GM19395 (cell line): ENCODE data around the gene FAAP100.

ENCODE experiments used
- ATAC-seq: cut with Tn5 transposase; IDR thresholded peaks from one replicate; pipeline ENCODE4 v1.9.1; 2021; ENCODE audit warnings: mild to moderate bottlenecking, moderate library complexity; ENCODE audit not compliant: unreplicated experiment

Gene FAAP100

DNA sequence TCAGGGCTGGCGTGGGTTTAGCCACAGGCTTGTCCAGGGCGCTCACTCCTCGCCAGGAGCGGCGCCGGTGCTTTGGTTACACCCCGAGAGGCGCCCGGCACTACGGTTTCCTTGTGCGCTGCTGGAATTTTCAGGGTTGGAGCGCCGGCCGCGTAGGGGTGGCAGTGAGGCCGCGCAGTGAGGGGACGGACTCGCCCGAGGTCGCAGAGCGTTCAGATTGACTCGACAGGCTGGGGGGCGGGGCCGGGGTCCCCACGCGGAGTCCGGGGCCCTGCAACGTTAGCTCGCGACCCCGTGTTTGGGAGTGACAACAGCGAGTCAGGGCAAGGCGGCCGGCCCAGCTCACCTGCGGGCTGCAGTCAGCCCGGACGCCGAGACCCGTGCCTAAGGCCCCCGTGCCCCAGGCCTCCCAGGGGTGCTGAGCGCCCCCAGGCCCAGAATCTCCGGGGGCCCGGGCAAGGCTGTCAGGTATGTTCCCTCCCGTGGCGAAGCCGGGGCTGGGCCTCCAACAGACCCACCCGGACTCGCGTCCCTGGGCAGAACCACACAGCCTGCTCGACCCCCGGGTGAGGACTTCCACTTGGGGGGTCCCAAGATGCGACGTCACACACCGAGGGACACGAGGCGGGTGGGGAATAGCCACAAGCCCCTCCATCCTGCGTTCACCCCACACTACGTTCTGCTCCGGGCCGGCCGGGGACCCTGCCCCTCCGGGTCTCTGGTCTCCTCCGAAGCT lies 38.2 kb downstream of the FAAP100 start:
- no peak for ATAC-seq

DNA sequence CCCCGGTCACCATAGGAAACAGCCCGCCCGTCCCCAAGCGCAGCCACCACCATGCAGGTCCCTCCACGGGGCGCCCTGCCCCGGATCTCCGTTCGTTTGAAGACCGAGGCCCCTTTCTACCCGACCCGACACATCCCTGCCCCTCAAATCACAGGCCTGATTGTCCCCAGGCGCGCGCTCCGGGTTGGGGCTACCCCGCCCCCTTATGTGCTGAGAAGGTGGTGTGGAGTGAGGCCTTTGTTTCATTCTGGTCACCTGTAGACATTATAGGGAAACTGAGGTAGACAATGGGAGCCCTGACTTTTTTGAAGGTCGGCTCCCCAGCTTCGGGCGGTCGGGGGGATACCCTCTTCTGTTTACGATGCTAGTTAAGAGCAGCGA lies 38.8 kb downstream of the FAAP100 start:
- ATAC-seq, result no peak

DNA sequence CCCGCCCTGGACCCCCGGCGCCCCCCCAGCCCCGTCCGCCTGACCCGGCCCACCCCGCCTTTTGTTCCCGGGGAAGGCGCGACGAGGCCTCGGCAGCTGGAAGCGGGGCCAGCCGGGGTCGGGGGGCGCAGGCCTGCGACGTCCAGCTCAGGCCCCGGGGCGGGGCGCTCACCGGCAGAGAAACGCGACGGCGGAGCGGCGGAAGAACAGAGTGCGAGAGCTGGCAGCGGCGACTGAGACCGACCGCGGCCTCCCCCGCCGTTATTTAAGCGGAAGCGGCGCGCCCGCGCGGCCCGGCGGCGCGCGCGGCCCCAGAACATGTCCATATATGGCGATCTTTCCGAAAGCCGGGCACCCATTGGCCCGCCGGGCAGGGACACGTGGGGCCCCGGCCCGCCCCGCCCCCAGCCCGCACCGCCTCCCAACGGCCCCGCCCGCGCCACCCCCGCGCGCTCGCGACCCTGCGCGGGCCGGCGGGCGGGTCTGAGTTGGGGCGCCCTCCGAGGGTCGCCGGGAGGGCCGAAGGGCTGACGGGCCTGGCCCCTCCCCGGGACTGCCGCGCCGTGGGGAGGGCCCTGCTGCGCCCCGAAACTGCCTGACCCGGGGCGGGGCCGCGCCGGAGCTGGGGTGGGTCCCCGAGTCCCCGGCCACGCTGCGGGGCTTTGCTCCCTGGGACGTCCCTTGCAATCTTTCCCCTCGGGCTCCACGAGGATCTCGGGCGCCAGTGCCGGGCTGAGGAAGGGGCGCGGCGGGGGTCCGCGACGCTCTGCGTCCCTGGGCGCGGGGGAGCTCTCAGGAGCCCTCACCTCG lies 39.4 kb downstream of the FAAP100 start, which contains the start of gene ACTG1:
Gene ACTG1 (minus strand): TSS at position 238 of the 810 bp plus-strand sequence. CDS start 445 bp downstream, outside the sequence.
- ATAC-seq, result peak; percentile 38

DNA sequence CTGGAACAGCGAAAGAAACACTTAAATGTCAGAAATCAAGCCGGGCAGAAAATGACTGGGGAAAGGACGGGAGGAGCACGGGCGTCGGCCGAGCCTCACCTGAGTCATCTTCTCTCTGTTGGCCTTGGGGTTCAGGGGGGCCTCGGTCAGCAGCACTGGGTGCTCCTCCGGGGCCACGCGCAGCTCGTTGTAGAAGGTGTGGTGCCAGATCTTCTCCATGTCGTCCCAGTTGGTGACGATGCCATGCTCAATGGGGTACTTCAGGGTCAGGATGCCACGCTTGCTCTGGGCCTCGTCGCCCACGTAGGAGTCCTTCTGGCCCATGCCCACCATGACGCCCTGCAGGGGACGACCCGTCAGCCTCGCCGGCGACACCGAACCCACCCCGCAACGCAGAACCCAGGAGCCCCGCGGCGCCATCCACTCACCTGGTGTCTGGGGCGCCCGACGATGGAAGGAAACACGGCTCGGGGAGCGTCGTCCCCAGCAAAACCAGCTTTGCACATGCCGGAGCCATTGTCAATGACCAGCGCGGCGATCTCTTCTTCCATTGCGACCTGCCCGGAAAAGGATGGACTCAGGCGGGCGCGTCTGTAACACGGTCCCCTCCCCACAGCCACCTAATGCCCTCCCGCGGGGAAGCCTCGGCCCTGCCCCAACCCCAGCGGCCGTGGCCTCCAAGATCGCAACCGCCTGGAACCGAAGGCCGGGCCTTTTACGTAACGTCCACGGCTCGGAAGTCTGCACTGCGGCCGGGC lies 40.2 kb downstream of the FAAP100 start:
- peak; percentile 8 for ATAC-seq

DNA sequence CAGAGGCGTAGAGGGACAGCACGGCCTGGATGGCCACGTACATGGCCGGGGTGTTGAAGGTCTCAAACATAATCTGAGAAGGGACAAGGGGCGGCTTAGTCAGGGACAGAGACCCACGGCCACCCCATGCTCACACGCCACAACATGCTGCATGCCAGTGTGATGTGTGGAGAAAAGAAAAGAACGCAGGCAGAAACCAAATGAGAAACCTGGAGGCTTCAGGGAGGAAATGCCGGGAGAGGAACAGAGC lies 40.7 kb downstream of the FAAP100 start:
- ATAC-seq, result no peak

DNA sequence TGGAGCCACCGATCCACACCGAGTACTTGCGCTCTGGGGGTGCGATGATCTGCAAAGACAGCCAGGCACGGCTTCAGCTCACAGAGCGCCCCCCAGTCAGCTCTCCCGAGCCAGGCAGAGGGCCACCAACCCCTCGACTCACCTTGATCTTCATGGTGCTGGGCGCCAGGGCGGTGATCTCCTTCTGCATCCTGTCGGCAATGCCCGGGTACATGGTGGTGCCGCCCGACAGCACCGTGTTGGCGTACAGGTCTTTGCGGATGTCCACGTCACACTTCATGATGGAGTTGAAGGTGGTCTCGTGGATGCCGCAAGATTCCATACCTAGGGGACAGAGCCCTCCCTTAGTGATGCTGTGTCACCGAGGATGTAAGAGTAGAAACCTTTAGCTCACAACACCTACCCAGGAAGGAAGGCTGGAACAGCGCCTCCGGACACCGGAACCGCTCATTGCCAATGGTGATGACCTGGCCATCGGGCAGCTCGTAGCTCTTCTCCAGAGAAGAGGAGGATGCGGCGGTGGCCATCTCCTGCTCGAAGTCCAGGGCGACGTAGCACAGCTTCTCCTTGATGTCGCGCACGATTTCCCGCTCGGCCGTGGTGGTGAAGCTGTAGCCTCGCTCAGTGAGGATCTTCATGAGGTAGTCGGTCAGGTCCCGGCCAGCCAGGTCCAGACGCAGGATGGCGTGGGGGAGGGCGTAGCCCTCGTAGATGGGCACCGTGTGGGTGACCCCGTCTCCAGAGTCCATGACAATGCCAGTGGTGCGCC lies 41.2 kb downstream of the FAAP100 start:
- no peak for ATAC-seq

DNA sequence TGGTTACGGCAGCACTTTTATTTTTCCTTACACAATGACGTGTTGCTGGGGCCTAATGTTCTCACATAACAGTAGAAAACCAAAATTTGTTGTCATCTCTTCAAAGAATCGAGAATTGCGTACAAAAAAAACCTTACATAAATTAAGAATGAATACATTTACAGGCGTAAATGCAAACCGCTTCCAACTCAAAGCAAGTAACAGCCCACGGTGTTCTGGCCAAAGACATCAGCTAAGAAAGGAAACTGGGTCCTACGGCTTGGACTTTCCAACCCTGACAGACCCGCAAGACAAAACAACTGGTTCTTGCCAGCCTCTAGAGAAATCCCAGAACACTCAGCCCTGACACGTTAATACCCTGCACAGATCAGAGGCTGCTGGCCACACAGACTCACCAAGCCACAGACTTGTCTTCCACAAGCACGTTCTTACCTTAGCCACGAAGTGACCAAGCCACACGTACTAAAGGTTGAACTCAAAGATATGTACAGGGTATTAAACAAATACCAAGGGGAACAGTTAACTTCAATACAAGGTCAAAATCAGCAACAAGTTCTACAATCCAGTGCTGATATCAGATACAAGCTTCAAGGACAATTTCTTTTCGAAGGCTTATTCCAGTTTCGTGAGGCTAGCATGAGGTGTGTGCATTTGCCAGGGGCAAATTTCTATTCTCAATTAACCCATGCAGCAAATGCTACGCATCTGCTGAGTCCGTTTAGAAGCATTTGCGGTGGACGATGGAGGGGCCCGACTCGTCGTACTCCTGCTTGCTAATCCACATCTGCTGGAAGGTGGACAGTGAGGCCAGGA lies 42.0 kb downstream of the FAAP100 start:
- no peak for ATAC-seq

DNA sequence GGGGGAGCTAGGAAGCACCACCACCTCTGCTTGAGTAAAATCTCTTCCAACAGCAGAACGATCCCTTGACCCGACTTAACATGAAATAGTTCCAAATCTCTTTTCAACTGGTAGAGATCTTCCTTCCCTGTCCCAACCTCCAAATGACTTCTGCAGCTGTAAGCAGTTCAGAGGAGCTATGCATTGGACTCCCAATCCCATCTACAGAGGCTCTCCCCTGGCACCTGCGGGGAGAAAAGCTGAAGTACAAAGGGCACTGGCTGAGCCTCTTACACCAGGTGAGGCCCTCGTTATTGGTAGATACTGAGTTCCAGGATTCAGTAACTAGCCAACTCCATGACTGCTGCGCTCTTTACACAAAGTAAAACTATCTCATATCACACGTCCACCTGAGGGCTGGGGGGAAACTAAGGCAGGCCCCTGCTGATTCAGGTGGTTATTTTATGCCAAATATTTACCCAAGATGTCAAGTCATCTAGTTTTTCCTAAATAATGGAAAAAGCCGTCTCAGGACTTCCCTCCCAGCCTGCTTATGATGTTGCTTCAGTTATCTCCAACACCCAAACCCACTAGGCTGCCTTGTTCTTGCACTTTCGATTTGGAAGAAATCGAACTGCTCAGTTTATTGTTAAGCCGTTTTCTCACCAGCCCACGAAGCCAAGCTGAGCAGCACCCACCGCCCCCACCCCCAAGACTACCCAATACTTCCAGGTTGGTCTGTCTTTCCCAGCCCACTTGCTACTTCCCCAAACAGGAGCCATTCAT lies 42.8 kb downstream of the FAAP100 start:
- ATAC-seq, result no peak

DNA sequence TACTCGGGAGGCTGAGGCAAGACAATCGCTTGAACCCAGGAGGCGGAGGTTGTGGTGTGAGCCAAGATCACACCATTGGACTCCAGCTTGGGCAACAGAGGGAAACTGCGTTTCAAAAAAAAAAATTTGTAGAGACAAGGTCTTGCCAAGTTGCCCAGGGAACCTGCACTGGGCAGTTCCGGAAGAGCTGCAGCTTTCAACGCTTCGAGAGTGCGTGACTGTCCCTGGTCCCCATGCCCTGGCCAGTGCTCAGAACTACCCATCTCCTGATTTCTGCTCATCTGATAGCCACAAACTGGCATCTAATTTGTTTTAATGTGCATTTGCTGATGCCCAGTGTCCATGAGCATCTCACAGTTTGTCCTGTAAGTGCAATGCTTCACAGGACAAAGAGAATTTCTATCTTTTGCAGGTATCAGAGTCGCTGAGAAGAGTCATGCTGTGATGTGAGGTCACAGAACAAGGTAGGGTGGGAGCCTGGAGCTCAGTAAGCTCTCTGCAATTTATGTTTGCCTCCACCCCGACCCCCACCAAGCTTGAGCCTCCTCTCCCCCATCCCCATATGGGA lies 43.4 kb downstream of the FAAP100 start:
- no peak for ATAC-seq

DNA sequence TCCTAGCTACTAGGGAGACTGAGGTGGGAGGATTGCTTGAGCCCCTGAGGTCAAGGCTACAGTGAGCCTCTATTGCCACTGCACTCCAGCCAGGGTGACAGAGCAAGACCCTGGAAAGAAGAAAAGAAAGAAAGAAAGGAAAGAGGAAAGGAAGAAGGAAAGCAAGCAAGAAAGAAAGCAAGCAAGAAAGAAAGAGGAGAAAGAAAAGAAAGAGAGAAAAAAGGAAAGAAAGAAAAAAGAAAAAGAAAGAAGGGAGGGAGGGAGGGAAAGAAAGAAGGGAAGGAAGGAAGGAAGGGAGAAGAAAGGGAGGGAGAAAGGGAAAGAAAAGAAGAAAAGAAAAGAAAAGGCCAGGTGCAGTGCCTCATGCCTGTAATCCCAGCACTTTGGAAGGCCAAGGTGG lies 48.5 kb downstream of the FAAP100 start:
- no peak for ATAC-seq

DNA sequence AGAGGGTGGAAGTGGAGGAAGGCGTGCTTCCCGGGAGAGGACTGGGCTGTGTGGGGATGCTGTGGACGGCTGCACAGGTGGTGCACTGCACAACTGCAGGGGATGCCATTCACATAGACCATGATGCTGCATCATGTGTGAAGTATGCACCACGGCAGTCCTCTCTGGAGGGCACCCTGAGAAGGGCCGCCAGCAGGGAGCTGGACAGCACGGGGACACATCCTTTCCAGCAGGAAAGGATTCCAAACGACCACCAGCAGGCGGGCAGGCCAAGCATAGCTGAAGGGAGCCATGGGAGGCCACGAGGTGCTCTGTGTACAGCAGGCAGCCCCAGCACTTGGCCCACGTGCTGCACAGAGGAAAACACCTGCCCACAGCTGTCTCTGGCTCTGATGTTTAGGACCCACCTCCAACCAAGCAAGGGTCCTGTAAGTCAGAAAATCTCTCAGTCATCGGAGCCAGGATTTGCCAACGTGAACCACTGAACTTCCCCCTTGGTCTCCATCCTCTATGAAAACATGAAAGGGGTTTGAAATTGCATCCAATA lies 49.6 kb downstream of the FAAP100 start:
- no peak for ATAC-seq

DNA sequence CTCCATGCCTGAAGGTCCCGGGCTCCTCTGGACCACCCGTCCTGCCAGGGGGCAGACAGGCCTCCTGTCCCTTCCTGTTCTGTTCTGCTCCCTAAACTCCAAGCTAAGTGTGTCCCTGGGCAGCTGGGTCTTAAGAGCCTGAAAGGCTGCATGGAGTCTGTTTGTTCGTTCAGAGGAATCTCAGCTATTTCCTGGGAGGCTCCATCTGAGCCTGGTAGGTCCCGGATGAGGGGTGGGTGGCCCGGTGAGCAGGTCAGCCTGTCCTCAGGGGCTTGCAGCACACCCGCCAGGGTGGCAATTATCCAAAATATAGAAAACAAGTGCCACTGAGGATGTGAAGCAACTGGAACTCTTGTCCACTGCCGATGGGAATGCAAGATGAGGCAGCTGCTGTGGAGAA lies 52.1 kb downstream of the FAAP100 start:
- no peak for ATAC-seq

DNA sequence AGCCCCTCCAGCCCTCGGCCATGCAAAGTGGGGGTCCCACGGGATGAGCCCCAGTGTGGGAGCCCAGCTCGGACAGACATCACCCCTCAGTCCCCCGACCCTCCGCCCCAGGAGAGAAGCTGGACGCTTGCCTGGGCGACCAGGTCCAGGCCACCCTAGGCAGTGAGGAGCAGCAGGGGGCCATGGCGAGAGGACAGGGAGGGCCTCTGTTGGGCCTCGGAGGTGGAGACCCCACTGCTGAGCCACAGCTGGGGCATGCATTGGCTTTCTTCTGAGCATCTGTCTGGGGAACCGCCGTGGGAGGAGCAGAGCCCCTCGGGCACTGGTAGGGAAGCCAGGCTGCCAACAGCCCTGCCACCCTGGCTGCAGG lies 52.6 kb downstream of the FAAP100 start:
- ATAC-seq, result no peak

DNA sequence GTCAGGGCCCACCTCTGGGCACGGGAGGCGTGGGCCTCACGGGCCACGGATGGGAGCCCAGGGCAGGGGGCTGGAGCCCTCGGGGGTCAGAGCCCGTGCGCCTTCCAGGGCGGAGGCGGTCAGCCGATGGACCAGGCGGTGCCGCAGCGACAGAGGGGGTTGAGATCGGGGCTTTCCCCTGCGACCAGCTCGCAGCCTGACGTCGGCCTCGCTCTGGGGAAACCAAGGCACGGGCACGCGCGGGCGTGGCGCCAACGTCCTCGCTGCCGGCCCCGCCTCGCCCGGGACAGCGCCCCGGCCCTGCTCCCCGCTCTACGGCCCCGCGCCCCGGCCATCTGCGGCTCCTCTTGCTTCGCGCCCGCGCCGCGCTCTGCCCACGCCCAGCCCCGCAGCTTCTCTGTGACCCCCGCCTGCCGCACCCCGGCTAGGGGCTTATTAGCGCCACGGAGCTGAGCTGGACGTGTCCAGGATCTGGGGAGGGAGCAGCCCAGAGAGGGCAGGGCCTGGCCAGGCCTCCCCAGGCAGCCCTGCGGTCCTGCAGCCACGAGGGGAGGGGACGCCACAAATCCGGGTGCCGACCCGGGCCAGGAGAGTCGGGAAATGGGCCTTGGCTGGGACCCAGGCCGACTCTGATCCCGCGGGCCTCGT lies 53.1 kb downstream of the FAAP100 start:
- no peak for ATAC-seq

DNA sequence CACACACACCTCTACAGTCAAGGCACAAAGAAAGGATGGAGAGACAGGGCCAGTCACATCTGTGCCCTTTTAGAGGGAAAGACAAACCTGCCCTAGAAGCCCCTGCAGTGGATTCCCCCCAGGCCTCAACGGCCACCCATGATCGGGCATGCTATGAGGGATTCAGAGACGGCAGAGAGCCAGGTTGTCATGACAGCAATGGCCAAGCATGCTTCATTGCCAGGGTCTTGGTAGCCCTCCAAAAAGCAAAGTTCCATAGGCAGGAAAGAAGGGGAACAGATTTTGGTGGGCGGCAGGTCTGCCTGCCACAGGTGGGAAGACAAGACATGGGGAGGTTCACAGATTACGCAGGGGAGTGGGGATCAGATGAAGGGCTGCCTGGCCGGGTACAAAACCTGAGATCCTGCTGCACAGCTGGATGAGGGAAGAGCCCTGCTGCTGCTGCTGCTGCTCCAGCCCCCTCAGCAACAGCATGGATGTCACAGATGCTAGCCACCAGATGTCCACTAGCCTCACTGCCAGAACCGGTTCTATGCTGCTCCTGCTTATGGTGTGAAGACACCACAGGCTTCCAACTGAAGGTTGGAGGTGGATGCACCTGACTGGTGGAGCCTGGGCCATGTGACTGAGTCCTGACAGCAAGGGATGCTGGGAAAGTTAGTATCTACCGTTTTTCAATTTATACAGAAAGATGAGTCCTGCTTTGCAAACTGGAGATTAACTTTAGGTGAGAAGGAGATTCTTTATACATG lies 57.4 kb downstream of the FAAP100 start:
- ATAC-seq, result no peak

DNA sequence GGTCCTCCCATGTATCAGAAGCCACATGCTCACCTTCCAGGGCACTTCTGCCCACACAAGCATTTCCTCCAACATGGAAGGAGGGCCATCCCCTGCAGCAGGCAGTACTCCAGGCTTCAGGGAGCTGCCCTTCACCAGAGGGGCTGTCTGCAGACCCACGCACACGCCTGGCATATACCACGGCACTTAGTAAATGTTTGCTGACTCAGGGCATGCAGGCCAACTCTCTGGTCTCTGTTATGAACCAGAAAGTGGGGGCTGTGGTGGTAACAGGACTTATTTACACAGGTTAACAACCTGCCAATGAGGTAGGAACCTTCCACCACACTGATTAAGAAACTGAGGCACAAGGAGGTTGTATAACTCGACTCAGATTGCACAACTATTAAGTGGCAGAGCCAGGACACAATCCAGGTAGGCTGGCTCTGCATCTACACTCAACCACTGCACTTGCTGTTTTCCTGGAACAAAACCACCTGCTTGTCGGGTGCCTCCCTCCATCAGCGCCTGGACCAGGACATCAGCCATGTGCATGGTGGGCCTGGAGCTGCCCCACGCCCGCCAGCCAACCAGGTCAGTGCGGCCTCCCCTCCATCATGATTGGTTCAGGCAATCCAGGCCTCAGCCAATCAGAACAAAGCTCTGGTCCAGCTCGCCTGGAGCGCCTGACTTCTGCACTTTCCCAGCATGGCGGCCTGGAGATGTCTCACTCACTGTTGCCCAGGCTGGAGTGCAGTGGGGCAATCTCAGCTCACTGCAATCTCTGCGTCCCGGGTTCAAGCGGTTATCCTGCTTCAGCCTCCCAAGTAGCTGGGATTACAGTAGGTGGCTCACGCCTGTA lies 58.7 kb downstream of the FAAP100 start:
- no peak for ATAC-seq

DNA sequence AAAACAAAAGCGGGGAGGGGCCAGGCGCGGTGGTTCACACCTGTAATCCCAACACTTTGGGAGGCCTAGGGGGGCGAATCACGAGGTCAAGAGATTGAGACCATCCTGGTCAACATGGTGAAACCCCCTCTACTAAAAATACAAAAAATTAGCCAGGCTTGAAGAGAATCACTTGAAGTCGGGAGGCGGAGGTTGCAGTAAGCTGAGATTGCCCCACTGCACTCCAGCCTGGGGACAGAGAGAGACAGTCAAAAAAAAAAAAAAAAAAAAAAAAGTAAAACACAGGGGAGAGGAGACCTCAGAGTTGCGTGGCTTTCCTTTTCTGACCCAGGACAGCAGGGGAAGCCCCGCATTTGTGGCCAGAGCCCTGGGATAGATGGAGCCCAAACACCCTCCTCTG lies 59.4 kb downstream of the FAAP100 start:
- ATAC-seq, result no peak
